Fibroblast of peridontal ligament (primary cell): Measurements from ENCODE around the gene OR2A14.
A peak's percentile ranks its signal among the peaks of the same experiment; 100 is the strongest.
"Not testable (repeated sequence)": the region's sequence is repeated elsewhere in the genome, so short reads cannot be mapped to it uniquely, and the experiment has no call there.

Experiments used
- DNase-seq: peaks from one replicate; pipeline ENCODE4 v3.0.0-alpha.2; 2010; ENCODE audit errors: extremely low read depth

The OR2A14 gene

GRCh38 chr7:144122876-144123275 lies at the start of gene OR2A14:
OR2A14 (plus strand) TSS chr7:144123176; CDS start chr7:144129113, 5,937 bp downstream.
- no peak for DNase-seq

DNA sequence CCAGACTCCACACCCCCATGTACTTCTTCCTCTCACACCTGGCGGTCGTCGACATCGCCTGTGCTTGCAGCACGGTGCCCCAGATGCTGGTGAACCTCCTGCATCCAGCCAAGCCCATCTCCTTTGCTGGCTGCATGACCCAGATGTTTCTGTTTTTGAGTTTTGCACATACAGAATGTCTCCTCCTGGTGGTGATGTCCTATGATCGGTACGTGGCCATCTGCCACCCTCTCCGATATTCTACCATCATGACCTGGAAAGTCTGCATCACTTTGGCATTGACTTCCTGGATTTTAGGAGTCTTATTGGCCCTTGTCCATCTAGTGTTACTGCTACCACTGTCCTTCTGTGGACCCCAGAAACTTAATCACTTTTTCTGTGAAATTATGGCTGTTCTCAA lies 48.6 kb upstream of the OR2A14 start:
- no peak for DNase-seq

DNA sequence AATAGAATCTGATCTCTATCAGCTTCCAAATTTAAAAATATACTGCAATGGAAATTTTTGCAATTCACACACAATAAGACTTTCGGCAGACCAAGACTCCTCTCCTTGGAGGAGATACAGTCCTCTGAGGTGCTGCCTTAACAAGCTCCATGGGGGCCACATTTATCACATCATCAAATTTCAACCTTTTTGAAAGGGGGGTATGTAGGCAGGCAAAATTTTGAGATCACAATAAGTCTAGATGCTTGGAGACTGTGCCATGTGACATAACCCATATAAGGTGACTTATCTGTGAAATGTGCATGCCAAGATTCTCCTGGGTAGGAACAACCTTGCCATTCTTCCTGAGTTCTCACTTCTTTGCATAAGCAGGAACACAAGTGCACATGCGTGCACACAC lies 37.0 kb upstream of the OR2A14 start, which contains the start of gene OR2A12:
Gene OR2A12, plus strand, starts transcription at position 301 of the 400 bp plus-strand sequence. CDS start 8,830 bp downstream, outside the sequence.
- DNase-seq, result no peak

- DNase-seq, result no peak
Observed at GRCh38 chr7:144086730-144087129, 36.2 kb upstream of the OR2A14 start.

GRCh38 chr7:144087230-144087629 lies 35.7 kb upstream of the OR2A14 start:
- no peak for DNase-seq

GRCh38 chr7:144090667-144091066 lies 32.3 kb upstream of the OR2A14 start:
- DNase-seq, result no peak

GRCh38 chr7:144098776-144099175 lies 24.2 kb upstream of the OR2A14 start:
- no peak for DNase-seq

- no peak for DNase-seq
Observed at GRCh38 chr7:144100607-144101006, 22.4 kb upstream of the OR2A14 start.

GRCh38 chr7:144102041-144102440 lies 20.9 kb upstream of the OR2A14 start:
- DNase-seq, result no peak

DNA sequence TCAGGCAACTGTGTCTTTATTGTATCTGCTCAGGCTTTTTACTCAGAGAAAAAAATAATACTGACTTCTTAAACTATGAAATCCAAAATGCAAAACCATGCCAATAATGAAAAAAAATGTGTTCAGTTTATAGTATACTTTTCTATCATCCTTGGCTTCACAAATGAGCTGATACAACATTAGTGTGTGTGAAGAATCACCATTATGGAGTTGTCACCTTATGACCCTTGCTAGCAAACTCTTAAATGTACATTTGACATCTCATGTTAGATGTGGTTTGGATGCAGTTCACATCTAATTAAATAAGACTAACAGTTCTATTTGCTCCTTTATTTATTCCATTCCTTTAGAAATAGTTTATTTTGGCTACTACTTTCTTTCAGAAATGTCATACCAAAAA lies 17.8 kb upstream of the OR2A14 start:
- DNase-seq, result no peak

DNA sequence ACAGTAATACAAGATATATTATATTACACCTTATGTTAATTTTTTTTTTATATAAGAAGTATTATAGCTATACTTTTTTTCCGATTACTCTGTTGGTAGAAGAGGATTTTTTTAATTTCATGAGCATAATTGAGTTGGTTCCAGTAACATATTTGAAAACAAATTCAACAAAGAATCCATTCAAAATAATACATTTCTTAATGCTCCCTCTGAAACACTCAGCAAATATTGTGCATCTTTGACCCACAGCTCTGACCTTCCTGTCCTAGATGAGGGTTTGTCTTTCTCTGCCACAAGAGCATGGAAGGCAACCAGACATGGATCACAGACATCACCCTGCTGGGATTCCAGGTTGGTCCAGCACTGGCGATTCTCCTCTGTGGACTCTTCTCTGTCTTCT lies 13.7 kb upstream of the OR2A14 start, which contains the start of gene OR2A2:
Gene OR2A2, plus strand, starts transcription at position 301 of the 400 bp plus-strand sequence. Its CDS starts 0 bp downstream, at position 301.
- no peak for DNase-seq

DNA sequence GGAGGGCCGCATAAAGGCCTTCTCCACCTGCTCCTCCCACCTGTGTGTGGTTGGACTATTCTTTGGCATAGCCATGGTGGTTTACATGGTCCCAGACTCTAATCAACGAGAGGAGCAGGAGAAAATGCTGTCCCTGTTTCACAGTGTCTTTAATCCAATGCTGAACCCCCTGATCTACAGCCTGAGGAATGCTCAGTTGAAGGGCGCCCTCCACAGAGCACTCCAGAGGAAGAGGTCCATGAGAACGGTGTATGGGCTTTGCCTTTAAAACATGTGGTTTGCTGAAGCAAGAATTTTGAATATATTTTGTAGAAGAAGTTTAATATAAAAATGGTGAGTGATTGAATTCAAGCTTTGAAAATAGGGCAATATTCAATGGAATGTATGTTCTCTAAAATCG lies 12.7 kb upstream of the OR2A14 start:
- no peak for DNase-seq

DNA sequence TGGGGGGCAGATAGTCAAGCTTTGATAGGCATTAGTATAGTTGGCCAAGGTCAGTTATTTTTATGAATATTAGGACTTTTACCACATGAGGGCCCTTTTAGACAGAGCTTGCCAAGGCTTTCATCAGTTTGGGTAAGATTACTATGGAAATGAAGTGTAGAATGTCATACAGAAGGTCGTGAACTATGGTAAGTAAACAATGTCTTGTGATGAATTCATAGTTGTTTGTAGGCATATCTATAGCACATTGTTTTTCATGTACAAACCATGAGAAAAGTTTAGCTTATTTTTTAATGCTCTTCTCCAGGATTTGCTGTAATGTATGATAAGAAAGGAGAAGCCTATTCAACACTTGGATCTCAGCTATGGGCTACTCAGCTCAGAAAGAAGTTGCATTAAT lies 9.3 kb upstream of the OR2A14 start:
- DNase-seq, result no peak

DNA sequence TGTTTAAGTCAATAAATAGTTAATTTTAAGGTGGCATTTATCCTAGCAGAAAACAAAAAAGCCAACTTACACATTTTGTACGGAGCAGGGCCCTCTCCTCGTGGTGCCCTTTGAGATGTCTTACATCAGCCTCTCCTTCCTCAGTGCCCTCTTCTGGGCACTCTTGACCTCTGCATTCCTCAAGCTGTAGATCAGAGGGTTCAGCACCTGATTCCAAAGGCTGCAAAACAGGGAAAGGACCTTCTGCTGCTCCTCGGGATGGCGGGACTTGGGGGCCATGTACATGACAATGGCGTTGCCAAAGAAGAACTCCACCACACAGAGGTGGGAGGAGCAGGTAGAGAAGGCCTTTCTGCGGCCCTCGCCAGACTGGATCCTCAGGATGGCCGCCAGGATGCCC lies 4.6 kb upstream of the OR2A14 start:
- DNase-seq, result no peak

- peak; percentile 70 for DNase-seq
Observed at GRCh38 chr7:144127714-144128334, 4.8 kb downstream of the OR2A14 start.

DNA sequence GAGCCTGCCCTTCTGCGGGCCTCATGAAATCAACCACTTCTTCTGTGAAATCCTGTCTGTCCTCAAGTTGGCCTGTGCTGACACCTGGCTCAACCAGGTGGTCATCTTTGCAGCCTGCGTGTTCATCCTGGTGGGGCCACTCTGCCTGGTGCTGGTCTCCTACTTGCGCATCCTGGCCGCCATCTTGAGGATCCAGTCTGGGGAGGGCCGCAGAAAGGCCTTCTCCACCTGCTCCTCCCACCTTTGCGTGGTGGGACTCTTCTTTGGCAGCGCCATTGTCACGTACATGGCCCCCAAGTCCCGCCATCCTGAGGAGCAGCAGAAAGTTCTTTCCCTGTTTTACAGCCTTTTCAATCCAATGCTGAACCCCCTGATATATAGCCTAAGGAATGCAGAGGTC lies 6.6 kb downstream of the OR2A14 start:
- not testable (repeated sequence) for DNase-seq

DNA sequence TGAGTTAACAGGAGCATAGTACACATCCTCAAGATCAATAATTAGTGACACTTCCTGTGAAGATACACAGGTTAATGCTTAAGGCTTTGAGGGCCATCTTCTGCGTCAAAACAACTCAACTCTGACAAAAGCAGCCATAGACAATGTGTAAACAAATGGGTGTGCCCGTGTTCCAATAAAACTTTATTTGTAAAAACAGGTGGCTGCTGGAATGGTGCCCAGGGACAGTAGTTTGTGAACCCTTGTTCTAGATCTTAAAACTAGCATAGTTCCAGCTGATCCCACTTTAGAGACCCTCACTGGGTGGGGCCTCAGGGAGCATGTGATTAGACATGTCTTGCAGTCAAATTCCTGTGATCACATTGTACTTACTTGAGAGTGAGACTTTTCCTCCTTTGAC lies 7.8 kb downstream of the OR2A14 start:
- no peak for DNase-seq

- no peak for DNase-seq
Observed at GRCh38 chr7:144132262-144132661, 9.3 kb downstream of the OR2A14 start.

- DNase-seq, result no peak
Observed at GRCh38 chr7:144133307-144133706, 10.3 kb downstream of the OR2A14 start.

DNA sequence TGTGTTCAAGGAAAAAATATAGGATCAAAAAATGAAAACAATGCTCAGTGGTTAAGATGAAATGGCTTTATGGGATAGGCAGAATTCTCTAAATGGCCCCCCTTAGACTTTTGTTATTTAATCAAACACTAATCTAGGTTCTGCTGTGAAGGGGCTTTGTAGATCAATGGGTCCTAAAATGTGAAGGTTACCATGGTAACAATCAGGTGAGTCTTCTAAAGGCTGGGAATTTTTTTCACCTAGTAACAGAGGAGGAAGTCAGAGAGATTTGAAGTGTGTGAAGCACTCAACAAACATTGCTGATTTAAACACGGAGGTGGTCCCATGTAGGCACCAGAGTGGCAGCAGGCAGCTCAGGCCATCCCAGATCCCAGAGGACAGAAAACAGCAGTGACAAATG lies 11.1 kb downstream of the OR2A14 start:
- no peak for DNase-seq

DNA sequence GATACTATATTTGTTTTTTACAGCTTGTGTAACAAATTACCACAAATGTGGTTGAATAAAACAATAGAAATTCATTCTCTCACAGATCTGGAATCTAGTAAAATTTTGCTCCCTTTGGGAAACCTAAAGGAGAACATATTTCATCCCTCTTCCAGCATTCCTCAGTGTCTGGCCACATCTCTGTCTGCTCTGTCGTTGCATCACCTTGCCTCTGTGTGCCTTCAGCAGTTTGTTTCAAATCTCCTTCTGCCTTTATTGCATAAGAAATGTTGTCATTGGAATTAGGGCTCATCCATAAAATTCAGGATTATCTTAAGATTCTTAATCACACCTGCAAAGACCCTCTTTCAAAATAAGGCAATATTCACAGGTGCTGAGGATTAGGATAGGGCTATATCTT lies 14.5 kb downstream of the OR2A14 start:
- DNase-seq, result no peak

DNA sequence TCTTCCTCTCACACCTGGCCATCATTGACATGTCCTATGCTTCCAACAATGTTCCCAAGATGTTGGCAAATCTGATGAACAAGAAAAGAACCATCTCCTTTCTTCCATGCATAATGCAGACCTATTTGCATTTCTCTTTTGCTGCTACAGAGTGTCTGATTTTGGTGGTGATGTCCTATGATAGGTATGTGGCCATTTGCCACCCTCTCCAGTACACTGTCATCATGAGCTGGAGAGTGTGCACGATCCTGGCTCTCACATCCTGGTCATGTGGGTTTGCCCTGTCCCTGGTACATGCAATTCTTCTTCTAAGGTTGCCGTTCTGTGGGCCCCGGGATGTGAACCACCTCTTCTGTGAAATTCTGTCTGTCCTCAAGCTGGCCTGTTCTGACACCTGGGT lies 19.2 kb downstream of the OR2A14 start:
- DNase-seq, result no peak

DNA sequence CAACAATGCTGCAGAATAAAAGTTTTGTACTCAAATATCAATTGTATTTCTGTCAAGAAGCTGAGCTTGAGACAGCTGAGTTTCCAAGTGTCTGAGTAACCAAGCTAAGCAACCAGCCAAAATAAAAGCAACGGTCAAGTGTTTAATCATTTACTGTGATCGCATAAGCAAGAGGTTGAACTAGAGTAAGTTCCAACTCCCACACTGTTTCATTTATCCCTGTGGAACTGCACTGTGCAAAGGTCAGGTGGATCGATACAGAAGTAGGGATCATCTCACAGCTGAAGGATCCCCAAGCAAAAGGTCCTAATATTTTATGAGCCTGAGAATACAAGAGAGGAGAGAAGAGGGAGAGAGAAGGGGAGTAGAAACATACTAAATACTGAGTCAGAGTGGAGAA lies 21.4 kb downstream of the OR2A14 start:
- DNase-seq, result no peak

DNA sequence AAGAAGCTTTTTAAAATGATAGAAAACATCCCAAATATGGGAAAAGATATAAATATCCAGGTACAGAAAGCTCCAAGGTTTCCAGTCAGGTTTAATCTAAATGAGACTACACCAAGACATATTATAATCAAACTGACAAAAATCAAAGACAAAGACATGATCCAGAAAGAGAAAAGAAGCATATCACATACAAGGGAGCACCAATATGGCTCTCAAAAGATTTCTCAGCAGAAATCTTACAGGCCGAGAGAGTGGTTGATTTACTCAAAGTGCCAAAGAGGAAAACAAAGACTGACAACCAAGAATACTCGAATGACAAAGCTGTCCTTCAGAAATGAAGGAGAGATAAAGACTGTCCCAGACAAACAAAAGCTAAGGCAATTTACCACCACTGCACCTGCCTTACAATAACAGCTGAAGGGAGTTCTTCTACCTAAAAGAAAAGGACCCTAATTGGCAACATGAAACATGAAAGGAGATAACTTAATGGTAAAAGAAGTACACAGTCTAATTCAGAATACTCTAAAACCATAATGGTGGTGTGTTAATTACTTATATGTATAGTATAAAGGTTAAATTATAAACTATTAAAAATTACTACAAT lies 25.4 kb downstream of the OR2A14 start:
- DNase-seq, result no peak
